ENCODE results near the gene C6orf89.

C6orf89 gene

DNA sequence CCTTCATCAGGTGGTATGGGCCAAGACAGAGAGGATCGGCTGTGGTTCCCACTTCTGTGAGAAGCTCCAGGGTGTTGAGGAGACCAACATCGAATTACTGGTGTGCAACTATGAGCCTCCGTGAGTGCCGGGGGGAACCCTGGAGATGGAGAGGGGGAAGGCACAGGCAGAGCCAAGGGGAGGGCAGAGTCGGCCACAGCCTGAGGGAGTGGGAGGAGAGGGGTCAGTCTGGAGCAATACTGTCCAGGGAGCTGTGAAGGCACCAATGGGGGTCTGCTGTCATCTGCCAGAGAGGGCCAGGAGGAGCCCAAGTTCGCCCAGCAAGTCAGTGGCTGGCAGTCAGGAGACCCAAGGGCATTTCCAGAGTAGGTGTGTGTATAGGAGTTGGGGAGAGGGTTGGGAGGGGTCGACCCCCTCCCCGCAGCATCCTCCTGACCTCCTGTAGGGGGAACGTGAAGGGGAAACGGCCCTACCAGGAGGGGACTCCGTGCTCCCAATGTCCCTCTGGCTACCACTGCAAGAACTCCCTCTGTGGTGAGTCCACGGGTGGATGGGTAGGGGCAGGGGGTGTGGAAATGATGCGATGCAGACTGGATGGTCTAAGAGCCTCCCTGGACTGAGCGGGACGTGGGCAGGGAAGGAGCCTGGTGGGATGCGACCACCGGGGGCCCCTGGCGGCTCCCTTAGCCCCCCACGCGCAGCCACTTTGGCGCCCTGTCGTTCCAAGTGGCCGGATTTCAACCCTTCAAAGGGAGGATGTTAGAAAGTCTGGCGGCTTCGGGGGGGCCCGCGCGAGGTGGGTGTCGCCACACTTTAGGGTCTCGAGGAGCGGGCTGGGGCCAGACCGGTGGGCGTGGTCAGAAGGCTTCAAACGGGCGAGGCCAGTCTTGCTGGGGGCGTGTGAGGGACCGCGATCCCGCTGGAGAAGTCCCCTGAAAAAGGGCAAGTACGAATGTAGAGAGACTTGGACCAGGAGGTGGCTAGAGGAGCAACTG is 76.0 kb downstream of the C6orf89 start:
- DNase-seq (ENCODE audit: low read depth), result no peak
- no peak overlapping the region for H3K4me3 ChIP-seq (ENCODE audit: low read depth, low read length)

DNA sequence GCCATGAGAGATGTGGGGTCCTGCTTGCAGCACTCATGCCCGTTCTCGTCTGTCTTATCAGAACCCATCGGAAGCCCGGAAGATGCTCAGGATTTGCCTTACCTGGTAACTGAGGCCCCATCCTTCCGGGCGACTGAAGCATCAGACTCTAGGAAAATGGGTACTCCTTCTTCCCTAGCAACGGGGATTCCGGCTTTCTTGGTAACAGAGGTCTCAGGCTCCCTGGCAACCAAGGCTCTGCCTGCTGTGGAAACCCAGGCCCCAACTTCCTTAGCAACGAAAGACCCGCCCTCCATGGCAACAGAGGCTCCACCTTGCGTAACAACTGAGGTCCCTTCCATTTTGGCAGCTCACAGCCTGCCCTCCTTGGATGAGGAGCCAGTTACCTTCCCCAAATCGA is 77.1 kb downstream of the C6orf89 start:
- DNase-seq (ENCODE audit: low read depth), result no peak
- H3K4me3 ChIP-seq (ENCODE audit: low read depth, low read length), result no peak overlapping the region

DNA sequence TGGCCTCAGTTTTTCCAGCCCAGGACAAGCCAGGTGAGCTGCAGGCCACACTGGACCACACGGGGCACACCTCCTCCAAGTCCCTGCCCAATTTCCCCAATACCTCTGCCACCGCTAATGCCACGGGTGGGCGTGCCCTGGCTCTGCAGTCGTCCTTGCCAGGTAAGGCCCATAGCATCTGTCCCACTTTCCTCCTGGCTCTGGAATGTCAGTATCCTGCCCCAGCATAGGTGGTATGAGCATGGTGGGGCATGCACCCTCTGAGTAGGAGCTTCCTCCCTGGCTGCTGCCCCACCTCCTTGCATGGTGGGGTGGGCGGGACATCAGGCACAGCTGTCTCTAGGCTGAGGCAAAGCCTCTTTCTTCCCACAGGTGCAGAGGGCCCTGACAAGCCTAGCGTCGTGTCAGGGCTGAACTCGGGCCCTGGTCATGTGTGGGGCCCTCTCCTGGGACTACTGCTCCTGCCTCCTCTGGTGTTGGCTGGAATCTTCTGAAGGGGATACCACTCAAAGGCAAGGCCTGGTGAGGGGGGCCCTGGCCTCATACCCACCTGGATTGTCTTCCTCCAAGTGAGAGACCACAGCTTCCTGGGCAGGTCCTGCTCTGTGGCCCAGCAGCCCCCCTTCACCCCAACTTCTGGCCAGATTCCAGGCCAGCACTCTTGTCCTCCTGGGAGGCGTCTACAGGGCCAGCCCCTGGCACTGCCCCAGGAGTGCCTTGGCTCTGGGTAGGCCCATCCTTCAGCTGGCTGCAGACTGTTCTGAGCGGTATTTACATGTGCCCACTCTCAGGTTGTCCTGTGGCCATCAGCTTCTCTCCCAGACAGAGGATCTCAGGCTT is 77.9 kb downstream of the C6orf89 start:
- no peak for DNase-seq (ENCODE audit: low read depth)
- no peak overlapping the region for H3K4me3 ChIP-seq (ENCODE audit: low read depth, low read length)

DNA sequence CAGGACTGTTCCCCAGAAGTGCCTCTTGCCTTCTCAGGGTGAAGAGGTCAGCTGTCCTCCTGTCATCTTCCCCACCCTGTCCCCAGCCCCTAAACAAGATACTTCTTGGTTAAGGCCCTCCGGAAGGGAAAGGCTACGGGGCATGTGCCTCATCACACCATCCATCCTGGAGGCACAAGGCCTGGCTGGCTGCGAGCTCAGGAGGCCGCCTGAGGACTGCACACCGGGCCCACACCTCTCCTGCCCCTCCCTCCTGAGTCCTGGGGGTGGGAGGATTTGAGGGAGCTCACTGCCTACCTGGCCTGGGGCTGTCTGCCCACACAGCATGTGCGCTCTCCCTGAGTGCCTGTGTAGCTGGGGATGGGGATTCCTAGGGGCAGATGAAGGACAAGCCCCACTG is 78.6 kb downstream of the C6orf89 start:
- no peak for DNase-seq (ENCODE audit: low read depth)
- H3K4me3 ChIP-seq (ENCODE audit: low read depth, low read length), result no peak overlapping the region

GRCh38 chr6:36964908-36965307 is 79.2 kb downstream of the C6orf89 start:
- DNase-seq (ENCODE audit: low read depth), result no peak
- H3K4me3 ChIP-seq (ENCODE audit: low read depth, low read length), result no peak overlapping the region

DNA sequence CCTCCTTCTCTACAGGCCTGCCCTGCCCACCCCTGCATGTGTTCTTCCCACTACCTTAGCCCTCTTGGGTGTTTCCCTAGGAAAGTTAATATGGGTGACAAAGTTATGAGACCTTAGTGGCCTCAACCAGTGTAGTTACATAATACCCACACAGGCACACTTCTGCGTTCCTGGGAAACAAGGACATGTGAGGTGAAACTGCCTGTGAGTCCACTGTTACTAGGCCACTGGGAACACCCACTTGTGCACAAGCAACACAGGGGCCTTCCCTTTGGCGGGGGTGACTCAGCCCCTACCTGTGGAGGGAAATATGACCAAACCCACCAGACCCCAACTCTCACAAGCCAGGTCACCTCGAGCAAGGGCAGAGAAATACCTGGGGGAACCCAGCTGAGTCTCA is 81.5 kb downstream of the C6orf89 start:
- no peak overlapping the region for H3K4me3 ChIP-seq (ENCODE audit: low read depth, low read length)
- DNase-seq (ENCODE audit: low read depth), result no peak

DNA sequence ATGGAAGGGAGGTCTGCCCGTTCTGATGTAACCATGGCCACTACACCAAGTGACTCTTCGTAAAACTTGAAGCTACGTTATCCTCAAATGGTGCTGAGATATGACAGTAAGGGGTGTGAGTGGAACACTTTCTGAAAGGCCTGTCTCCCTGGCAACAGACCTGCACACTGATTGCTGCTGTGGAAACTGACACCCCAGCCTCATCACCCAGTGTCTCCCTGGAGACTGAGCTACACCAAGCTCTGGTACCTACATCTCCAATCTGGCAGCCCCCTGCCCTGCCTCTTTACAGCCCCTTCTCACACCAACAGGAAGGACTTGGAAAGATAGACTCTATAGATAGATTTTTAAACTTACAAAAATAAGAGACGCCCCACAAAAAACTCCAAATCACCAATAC is 82.0 kb downstream of the C6orf89 start:
- DNase-seq (ENCODE audit: low read depth), result no peak
- no peak overlapping the region for H3K4me3 ChIP-seq (ENCODE audit: low read depth, low read length)

GRCh38 chr6:36968266-36968977 is 82.7 kb downstream of the C6orf89 start:
- no peak overlapping the region for H3K4me3 ChIP-seq (ENCODE audit: low read depth, low read length)
- DNase-seq (ENCODE audit: low read depth), result no peak

DNA sequence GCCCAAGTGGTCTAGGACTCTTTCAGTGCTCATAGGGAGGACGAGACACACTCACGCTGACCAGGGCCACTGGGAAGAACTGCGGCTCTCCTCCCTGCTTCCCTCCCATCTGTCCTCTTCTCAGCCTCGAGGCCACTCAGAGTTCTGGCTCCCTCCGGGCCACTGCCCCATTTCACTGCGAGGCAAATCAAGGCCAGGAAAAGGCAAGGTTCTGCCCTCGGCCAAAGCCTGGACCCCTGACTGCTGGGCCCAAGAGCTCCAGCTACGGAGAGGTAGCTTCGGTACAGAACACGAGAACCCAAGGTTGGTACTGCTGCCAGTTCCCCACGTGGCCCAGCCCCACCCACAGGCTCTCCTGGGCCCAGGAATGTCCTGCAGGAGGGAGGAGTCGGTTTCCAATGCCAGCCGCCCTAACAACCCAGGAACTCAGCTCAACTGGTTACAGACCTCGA is 83.5 kb downstream of the C6orf89 start:
- no peak overlapping the region for H3K4me3 ChIP-seq (ENCODE audit: low read depth, low read length)
- DNase-seq (ENCODE audit: low read depth), result no peak

DNA sequence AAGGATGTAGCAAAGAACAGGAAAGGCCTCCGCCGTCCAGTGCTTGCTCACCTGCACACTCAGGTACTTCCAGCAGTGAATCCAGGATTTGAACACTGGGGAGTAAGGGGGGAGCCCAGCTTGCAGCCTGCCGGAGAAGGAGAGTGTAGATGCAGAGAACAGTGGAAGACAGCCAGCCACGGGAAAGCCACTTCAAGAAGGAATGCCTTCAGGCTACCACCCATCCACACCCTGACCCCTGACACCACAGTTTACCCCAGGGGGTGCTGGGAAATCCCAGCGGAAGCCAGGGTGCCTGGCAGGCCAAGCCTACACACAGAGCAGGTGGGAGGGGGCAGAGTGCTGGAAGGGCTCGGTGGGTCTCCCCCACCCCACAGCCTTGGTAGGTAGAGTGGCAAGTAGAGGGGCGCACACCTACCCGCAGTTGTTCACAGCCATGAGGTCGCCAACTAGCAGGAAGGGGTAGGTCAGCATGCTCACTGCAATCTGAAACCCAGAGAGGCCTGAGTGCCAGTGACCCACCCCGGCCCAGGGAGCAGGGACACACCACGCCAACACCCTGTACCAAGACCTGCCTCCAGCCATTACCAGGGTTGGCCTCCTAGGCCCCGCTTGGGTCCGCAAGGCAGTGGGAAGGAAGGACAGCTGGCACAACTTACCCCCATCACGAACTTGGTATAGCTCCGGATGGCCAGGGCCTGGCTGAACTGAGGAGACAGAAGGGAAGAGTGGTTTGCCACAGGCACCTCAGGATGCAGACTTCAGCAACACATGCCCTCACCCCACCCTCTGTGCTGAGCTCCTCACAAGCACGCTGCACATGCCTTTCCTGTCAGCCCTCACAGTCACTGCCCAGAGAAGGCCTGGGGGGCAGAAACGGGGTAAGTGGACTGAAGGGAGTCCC is 84.5 kb downstream of the C6orf89 start:
- no peak overlapping the region for H3K4me3 ChIP-seq (ENCODE audit: low read depth, low read length)
- DNase-seq (ENCODE audit: low read depth), result no peak

DNA sequence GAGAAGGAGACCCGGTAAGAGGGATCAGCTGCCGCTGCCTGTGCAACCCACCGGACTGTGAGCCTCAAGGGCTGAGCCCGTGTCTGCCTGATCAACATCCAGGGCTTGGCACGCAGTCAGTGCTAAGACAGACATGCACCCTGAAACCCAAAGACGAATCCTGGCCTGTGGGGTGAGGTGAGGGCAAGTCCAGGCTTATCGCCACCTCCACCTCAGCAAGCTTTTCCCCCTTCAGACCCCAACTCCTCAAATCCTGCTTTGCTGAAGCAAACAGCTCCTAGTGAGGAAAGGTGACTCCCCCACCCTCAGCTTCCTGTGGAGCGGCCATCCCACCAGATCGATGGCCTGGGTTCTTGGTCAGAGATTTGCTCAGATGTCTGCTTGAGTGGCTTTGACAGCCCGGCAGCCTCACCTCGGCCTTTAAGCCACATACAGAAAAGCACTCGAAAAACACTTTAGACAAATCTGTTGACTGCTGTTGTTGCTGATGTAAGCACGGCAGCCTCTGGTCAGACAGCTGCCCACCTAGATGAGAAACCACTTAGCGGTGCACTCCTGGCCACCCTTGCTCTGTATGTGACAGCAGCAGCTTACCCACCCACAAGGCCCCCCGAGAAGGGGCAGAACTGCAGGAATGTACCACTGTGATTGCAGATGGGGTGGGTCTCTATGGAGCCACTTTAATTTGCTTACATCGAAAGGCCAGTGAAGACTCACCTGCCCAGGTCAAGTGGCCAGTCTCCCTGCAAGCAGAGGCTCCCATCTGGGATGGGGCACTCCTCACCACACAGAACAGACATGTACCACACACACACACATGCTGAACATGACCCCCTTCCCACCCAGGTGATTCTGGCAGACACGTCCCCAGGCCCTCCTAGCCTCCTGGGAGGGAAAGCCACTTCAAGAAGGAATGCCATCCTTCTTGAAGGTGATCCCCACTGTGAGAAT is 85.4 kb downstream of the C6orf89 start:
- no peak overlapping the region for H3K4me3 ChIP-seq (ENCODE audit: low read depth, low read length)
- no peak for DNase-seq (ENCODE audit: low read depth)

DNA sequence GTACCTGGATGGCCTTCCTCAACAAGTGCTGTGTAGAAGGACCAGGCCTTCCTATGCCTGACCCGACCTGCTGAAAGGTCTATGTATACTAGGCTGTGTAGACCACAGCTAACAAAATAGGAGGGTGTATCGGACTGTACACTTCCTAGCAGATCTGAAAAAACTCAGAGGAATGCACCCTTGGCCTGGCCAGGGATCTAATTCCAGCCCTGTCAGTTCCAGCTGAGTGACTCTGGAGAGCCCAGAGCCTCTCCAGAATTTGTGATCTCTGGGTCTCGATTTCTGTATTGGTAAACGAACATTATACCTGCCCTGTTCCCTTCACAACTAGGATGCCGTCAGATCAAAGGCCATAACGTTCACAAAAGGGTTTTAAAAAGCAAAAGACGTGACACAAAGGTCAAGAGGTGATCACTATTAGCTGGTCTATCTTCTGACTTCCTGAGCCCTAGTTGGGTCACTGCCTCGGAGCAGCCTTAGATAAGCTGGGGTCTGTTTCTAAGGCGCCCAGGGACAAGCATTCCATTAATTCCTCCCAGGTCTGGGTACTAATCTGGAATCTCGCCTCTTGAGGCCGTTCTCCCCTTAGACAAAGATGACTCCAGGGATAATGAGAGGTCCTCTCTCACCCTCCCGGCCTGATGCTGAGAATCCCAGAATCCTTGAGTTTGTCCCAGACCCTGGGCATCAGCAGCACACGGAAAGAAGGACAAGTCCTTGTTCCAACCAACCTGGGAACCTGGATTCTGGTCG is 86.3 kb downstream of the C6orf89 start:
- no peak overlapping the region for H3K4me3 ChIP-seq (ENCODE audit: low read depth, low read length)
- no peak for DNase-seq (ENCODE audit: low read depth)

- DNase-seq (ENCODE audit: low read depth), result no peak
- H3K4me3 ChIP-seq (ENCODE audit: low read depth, low read length), result no peak overlapping the region
Observed at GRCh38 chr6:36973190-36973589, 87.4 kb downstream of the C6orf89 start.

DNA sequence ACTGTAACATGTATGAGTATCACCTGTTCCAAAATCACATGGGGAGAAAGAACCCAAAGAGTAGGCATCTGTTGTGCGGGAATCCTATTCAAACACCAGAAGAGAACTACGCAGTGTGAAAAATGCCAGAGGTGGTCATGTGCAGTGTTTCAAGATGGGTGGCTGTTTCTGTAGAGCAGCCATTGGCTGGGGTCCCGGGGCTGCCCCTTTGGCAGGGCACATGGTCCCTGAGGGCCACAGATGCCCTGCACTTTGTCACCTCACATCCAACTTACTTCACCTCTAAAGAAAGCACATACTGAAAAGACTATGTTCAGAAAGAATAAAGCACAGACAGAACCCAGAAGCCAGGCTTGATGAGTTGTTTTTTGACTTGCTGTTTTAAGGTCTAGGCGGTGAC is 87.9 kb downstream of the C6orf89 start:
- H3K4me3 ChIP-seq (ENCODE audit: low read depth, low read length), result no peak overlapping the region
- no peak for DNase-seq (ENCODE audit: low read depth)

- no peak overlapping the region for H3K4me3 ChIP-seq (ENCODE audit: low read depth, low read length)
- no peak for DNase-seq (ENCODE audit: low read depth)
Observed at GRCh38 chr6:36975231-36976006, 89.7 kb downstream of the C6orf89 start.

DNA sequence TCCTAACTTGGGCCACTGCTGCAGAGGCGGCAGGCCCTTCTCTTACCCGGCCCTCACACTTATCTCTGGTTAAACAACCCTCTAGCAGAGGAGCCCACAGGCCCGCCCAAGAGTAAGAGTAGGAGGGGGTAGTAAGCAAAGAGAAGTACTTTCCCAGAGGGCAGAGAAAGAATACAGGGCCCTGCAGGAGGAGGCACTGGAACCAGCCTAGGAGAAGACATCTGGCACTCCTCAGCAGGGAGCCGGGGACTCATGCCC is 90.2 kb downstream of the C6orf89 start:
- no peak for DNase-seq (ENCODE audit: low read depth)
- no peak overlapping the region for H3K4me3 ChIP-seq (ENCODE audit: low read depth, low read length)

DNA sequence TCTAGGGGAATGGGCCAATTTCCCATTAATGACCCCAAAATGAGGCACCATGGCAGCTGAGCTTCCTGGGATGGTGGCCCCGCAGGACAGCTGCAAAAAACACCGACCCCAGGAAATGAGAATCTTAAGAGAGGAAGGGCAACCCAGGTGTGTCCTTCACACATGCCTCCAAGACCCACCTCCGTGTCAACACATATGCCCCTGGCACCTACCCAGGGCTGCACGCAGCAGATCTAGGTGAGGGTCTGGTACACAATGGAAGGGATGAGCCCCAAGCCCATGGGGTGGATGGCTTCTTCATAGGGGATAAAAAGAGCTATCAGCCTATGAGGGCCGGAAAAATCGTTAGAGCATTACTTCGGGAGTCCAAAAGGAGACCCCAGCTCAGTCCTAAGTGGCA is 90.8 kb downstream of the C6orf89 start:
- no peak for DNase-seq (ENCODE audit: low read depth)
- H3K4me3 ChIP-seq (ENCODE audit: low read depth, low read length), result no peak overlapping the region

All from skeletal muscle cell (primary cell).